IMR-90 (cell line): ENCODE data around the gene GRM5.

ENCODE experiments used
- BHLHE40 ChIP-seq: fragments of 150-350 bp; IDR thresholded peaks from 2 replicates; pipeline ENCODE4 v1.6.1; 2016; ENCODE audit warnings: mild to moderate bottlenecking, low read depth, low read length
- MAFK ChIP-seq: IDR thresholded peaks from 2 replicates; pipeline ENCODE4 v1.6.1; 2012; ENCODE audit warnings: low read depth, low read length, improper control_type of control experiment
- POLR2A ChIP-seq: IDR thresholded peaks from 2 replicates; pipeline ENCODE4 v1.6.1; 2012; ENCODE audit warnings: mild to moderate bottlenecking, low read depth, low read length
- RAD21 ChIP-seq: IDR thresholded peaks from 2 replicates; pipeline ENCODE4 v1.6.1; 2012; ENCODE audit warnings: low read length, improper control_type of control experiment
- RCOR1 ChIP-seq: IDR thresholded peaks from 2 replicates; pipeline ENCODE4 v1.6.1; 2012; ENCODE audit warnings: mild to moderate bottlenecking, low read length, improper control_type of control experiment; ENCODE audit not compliant: insufficient replicate concordance
- RFX5 ChIP-seq: IDR thresholded peaks from 2 replicates; pipeline ENCODE4 v1.8.0; 2012; ENCODE audit warnings: low read depth, mild to moderate bottlenecking, low read length, moderate library complexity
- TF ChIP-seq, protein P1 (sequence below): conservative IDR thresholded peaks from 2 replicates; pipeline ENCODE4 v1.5.1; 2012; ENCODE audit warnings: mild to moderate bottlenecking, low read depth, low read length, improper control_type of control experiment
- TF ChIP-seq, protein P2 (sequence below): fragments of 150-350 bp; IDR thresholded peaks from 2 replicates; pipeline ENCODE4 v1.6.1; 2016; ENCODE audit warnings: low read depth, mild to moderate bottlenecking, low read length, moderate library complexity, borderline replicate concordance

DNA sequence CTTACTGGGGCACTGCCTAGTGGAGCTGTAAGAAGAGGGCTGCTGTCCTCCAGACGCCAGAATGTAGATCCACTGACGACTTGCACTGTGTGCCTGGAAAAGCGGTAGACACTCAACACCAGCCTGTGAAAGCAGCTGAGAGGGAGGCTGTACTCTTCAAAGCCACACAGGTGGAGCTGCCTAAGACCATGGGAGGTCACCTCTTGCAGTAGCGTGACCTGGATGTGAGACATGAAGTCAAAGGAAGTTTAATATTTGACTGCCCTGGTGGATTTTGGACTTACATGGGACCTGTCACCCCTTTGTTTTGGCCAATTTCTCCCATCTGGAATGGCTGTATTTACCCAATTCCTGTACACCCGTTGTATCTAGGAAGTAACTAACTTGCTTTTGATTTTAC is 531.6 kb downstream of the GRM5 start:
- TF ChIP-seq, protein P1, sequence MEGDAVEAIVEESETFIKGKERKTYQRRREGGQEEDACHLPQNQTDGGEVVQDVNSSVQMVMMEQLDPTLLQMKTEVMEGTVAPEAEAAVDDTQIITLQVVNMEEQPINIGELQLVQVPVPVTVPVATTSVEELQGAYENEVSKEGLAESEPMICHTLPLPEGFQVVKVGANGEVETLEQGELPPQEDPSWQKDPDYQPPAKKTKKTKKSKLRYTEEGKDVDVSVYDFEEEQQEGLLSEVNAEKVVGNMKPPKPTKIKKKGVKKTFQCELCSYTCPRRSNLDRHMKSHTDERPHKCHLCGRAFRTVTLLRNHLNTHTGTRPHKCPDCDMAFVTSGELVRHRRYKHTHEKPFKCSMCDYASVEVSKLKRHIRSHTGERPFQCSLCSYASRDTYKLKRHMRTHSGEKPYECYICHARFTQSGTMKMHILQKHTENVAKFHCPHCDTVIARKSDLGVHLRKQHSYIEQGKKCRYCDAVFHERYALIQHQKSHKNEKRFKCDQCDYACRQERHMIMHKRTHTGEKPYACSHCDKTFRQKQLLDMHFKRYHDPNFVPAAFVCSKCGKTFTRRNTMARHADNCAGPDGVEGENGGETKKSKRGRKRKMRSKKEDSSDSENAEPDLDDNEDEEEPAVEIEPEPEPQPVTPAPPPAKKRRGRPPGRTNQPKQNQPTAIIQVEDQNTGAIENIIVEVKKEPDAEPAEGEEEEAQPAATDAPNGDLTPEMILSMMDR = no peak
- TF ChIP-seq RAD21 (no peak), POLR2A (no peak), MAFK (no peak), RCOR1 (no peak), BHLHE40 (no peak), RFX5 (no peak)
- TF ChIP-seq, protein P2, sequence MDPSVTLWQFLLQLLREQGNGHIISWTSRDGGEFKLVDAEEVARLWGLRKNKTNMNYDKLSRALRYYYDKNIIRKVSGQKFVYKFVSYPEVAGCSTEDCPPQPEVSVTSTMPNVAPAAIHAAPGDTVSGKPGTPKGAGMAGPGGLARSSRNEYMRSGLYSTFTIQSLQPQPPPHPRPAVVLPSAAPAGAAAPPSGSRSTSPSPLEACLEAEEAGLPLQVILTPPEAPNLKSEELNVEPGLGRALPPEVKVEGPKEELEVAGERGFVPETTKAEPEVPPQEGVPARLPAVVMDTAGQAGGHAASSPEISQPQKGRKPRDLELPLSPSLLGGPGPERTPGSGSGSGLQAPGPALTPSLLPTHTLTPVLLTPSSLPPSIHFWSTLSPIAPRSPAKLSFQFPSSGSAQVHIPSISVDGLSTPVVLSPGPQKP = no peak
